ENCODE results near the gene DLX2.

The DLX2 gene

GRCh38 chr2:172056293-172056692 is 46.4 kb downstream of the DLX2 start:
- Histone ChIP-seq H3K27me3 (ENCODE audit: insufficient read depth, poor library complexity, severe bottlenecking) (no peaks in the 10 kb centered on the region), H3K36me3 (ENCODE audit: low read depth) (no peaks in the 10 kb centered on the region), H3K4me1 (ENCODE audit: insufficient read depth, poor library complexity, severe bottlenecking) (no peaks in the 10 kb centered on the region), H3K9me3 (ENCODE audit: severe bottlenecking) (no peaks in the 10 kb centered on the region), H3K4me3 (ENCODE audit: severe bottlenecking) (no peak overlapping the region), H3K27ac (ENCODE audit: poor library complexity, severe bottlenecking) (no peak overlapping the region)
- no peak for ATAC-seq (ENCODE audit: low read depth)
- no peak for TF ChIP-seq CTCF (IDR thresholded peaks at IDR 0.05; ENCODE audit: poor library complexity, severe bottlenecking)
- DNase-seq (ENCODE audit: low spot score) = no peak

- TF ChIP-seq CTCF (IDR thresholded peaks at IDR 0.05; ENCODE audit: poor library complexity, severe bottlenecking) = no peak
- no peak for DNase-seq (ENCODE audit: low spot score)
- Histone ChIP-seq H3K9me3 (ENCODE audit: severe bottlenecking) (no peaks in the 10 kb centered on the region), H3K4me3 (ENCODE audit: severe bottlenecking) (no peak overlapping the region), H3K27ac (ENCODE audit: poor library complexity, severe bottlenecking) (no peak overlapping the region), H3K27me3 (ENCODE audit: insufficient read depth, poor library complexity, severe bottlenecking) (no peaks in the 10 kb centered on the region), H3K4me1 (ENCODE audit: insufficient read depth, poor library complexity, severe bottlenecking) (no peaks in the 10 kb centered on the region), H3K36me3 (ENCODE audit: low read depth) (no peaks in the 10 kb centered on the region)
- no peak for ATAC-seq (ENCODE audit: low read depth)
Observed at GRCh38 chr2:172053486-172053885, 49.2 kb downstream of the DLX2 start.

- ATAC-seq (ENCODE audit: low read depth) (no peak), DNase-seq (ENCODE audit: low spot score) (no peak)
- no peak for TF ChIP-seq CTCF (IDR thresholded peaks at IDR 0.05; ENCODE audit: poor library complexity, severe bottlenecking)
- Histone ChIP-seq H3K36me3 (ENCODE audit: low read depth) (no peaks in the 10 kb centered on the region), H3K27me3 (ENCODE audit: insufficient read depth, poor library complexity, severe bottlenecking) (no peaks in the 10 kb centered on the region), H3K9me3 (ENCODE audit: severe bottlenecking) (no peaks in the 10 kb centered on the region), H3K4me1 (ENCODE audit: insufficient read depth, poor library complexity, severe bottlenecking) (no peaks in the 10 kb centered on the region), H3K4me3 (ENCODE audit: severe bottlenecking) (no peak overlapping the region), H3K27ac (ENCODE audit: poor library complexity, severe bottlenecking) (no peak overlapping the region)
Observed at GRCh38 chr2:172052000-172052983, 50.4 kb downstream of the DLX2 start.

GRCh38 chr2:172050479-172051125 is 52.1 kb downstream of the DLX2 start:
- Histone ChIP-seq H3K4me1 (ENCODE audit: insufficient read depth, poor library complexity, severe bottlenecking) (peaks cover 6% of the 10 kb centered on the region), H3K36me3 (ENCODE audit: low read depth) (no peaks in the 10 kb centered on the region), H3K4me3 (ENCODE audit: severe bottlenecking) (no peak overlapping the region), H3K9me3 (ENCODE audit: severe bottlenecking) (no peaks in the 10 kb centered on the region), H3K27ac (ENCODE audit: poor library complexity, severe bottlenecking) (no peak overlapping the region), H3K27me3 (ENCODE audit: insufficient read depth, poor library complexity, severe bottlenecking) (no peaks in the 10 kb centered on the region)
- DNase-seq (ENCODE audit: low spot score) = no peak
- no peak for ATAC-seq (ENCODE audit: low read depth)
- TF ChIP-seq CTCF (IDR thresholded peaks at IDR 0.05; ENCODE audit: poor library complexity, severe bottlenecking) = no peak
